HCT116 (cell line): ENCODE measurements around the gene RBM20.

Source experiments
- CBX3 ChIP-seq: IDR thresholded peaks from 2 replicates; pipeline ENCODE4 v1.6.1; 2012; ENCODE audit warnings: low read depth
- CTCF ChIP-seq, 3 experiments: fragments of 200-600 bp in 1 of 3; sonication (generic) in 1 of 3; IDR thresholded peaks in 2 of 3; conservative IDR thresholded peaks in 1 of 3; 2 replicates each; pipeline ENCODE4 v1.5.1; 2012 to 2017; ENCODE audit warnings: low read depth in 2 of 3, low read length in 2 of 3, antibody characterized with exemption in 1 of 3, borderline replicate concordance in 1 of 3, control low read depth in 1 of 3, mild to moderate bottlenecking in 1 of 3, mixed read lengths in 1 of 3, mixed run types in 1 of 3, moderate library complexity in 1 of 3; ENCODE audit not compliant: insufficient read depth in 1 of 3
- EZH2 ChIP-seq: fragments of 200-600 bp; sonication (generic); IDR thresholded peaks from 2 replicates; pipeline ENCODE4 v1.6.1; 2017; ENCODE audit warnings: antibody characterized with exemption, mixed run types
- POLR2A ChIP-seq: IDR thresholded peaks from 2 replicates; pipeline ENCODE4 v1.7.0; 2011; ENCODE audit warnings: borderline replicate concordance; ENCODE audit not compliant: insufficient read depth, insufficient read length; ENCODE audit errors: extremely low read depth
- POLR2AphosphoS5 ChIP-seq: IDR thresholded peaks from 2 replicates; pipeline ENCODE4 v1.6.1; 2011; ENCODE audit warnings: mild to moderate bottlenecking, low read depth, low read length, moderate library complexity
- RAD21 ChIP-seq: IDR thresholded peaks from 2 replicates; pipeline ENCODE4 v1.6.1; 2012; ENCODE audit warnings: low read depth, mild to moderate bottlenecking
- SRF ChIP-seq: IDR thresholded peaks from 2 replicates; pipeline ENCODE4 v1.6.1; 2012; ENCODE audit warnings: low read depth
- YY1 ChIP-seq: IDR thresholded peaks from 2 replicates; pipeline ENCODE4 v1.6.1; 2011; ENCODE audit warnings: low read length, low read depth, moderate library complexity, mild to moderate bottlenecking; ENCODE audit not compliant: insufficient replicate concordance; ENCODE audit errors: extremely low read depth
- ZFX ChIP-seq: fragments of 450-650 bp; IDR thresholded peaks from 2 replicates; pipeline ENCODE4 v1.6.1; 2017

GRCh38 chr10:110817614-110818013 lies 173.5 kb downstream of the RBM20 start:
- TF ChIP-seq SRF: no peak
- no peak for TF ChIP-seq RAD21
- TF ChIP-seq CTCF (IDR thresholded peaks at IDR 0.05 in 2 of 3, conservative IDR thresholded peaks at IDR 0.05 in 1 of 3; ENCODE audit: borderline replicate concordance in 1 of 3, insufficient read depth in 1 of 3, low read depth in 2 of 3, low read length in 2 of 3): no peak
- TF ChIP-seq EZH2: no peak
- no peak for TF ChIP-seq POLR2A
- no peak for TF ChIP-seq YY1
- no peak for TF ChIP-seq CBX3
- no peak for TF ChIP-seq ZFX
- TF ChIP-seq POLR2AphosphoS5: no peak
